Endothelial cell of umbilical vein (primary cell): ENCODE measurements around the gene C12orf57.

ENCODE experiments used
- CTCF ChIP-seq, 2 donors: IDR thresholded peaks; 1 replicate in 1 of 2; 2 replicates in 1 of 2; pipeline ENCODE4 v1.5.1; 2011; ENCODE audit warnings: low read length in 2 of 2, mild to moderate bottlenecking in 2 of 2, moderate library complexity in 2 of 2, control low read depth in 1 of 2, inconsistent platforms in 1 of 2, low read depth in 1 of 2; ENCODE audit not compliant: insufficient read depth in 1 of 2; ENCODE audit errors: extremely low read depth in 1 of 2
- EZH2 ChIP-seq: IDR thresholded peaks from 2 replicates; pipeline ENCODE4 v1.6.1; 2012; ENCODE audit warnings: borderline replicate concordance, low read depth, mild to moderate bottlenecking, moderate library complexity, low read length, inconsistent platforms; ENCODE audit not compliant: severe bottlenecking
- GATA2 ChIP-seq: IDR thresholded peaks from 2 replicates; pipeline ENCODE4 v1.7.0; 2011; ENCODE audit warnings: low read depth, mild to moderate bottlenecking, moderate library complexity, mixed read lengths, low read length; ENCODE audit not compliant: insufficient read length, insufficient read depth
- JUN ChIP-seq: IDR thresholded peaks from 2 replicates; pipeline ENCODE4 v1.6.1; 2011; ENCODE audit warnings: borderline replicate concordance, low read depth; ENCODE audit not compliant: insufficient read length, insufficient read depth
- MYC ChIP-seq: IDR thresholded peaks from one replicate; pipeline ENCODE4 v1.6.1; 2011; ENCODE audit warnings: mild to moderate bottlenecking, low read depth, low read length
- POLR2A ChIP-seq: IDR thresholded peaks from 2 replicates; pipeline ENCODE4 v1.6.1; 2012; ENCODE audit warnings: low read depth, mild to moderate bottlenecking, control low read depth, low read length
- POLR2AphosphoS5 ChIP-seq: IDR thresholded peaks from 2 replicates; pipeline ENCODE4 v1.6.1; 2012; ENCODE audit warnings: low read depth, mild to moderate bottlenecking, control low read depth, low read length, moderate library complexity; ENCODE audit not compliant: insufficient read depth
- TF ChIP-seq, protein P1 (sequence below): IDR thresholded peaks from 2 replicates; pipeline ENCODE4 v1.6.1; 2011; ENCODE audit not compliant: insufficient read depth, insufficient read length

GRCh38 chr12:6978188-6978587 lies 34.4 kb downstream of the C12orf57 start:
- no peak for TF ChIP-seq CTCF (IDR thresholded peaks at IDR 0.05; ENCODE audit: extremely low read depth in 1 of 2, insufficient read depth in 1 of 2, low read depth in 1 of 2, low read length in 2 of 2)
- TF ChIP-seq EZH2, result no peak
- TF ChIP-seq POLR2A, result peak; percentile 32
- TF ChIP-seq, protein P1, sequence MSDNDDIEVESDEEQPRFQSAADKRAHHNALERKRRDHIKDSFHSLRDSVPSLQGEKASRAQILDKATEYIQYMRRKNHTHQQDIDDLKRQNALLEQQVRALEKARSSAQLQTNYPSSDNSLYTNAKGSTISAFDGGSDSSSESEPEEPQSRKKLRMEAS, result no peak
- TF ChIP-seq POLR2AphosphoS5, result peak; percentile 1
- no peak for TF ChIP-seq MYC
- TF ChIP-seq GATA2, result no peak
- no peak for TF ChIP-seq JUN
